H1 (cell line): ENCODE results near the gene FAM234A. TPM values are rescaled to one million over a fixed set of nuclear protein-coding genes. Genes with fewer than 3 reads are reported as not detected.

Experiments used
- CTCF ChIA-PET: fragments of 300-600 bp; sonication (Branson Sonifier 250); formaldehyde crosslinking; loops from one replicate; lab custom pipeline; 2021; ENCODE audit not compliant: partially characterized antibody; lab: Charles Lee
- POLR2A ChIA-PET: fragments of 300-600 bp; sonication (Branson Sonifier 250); formaldehyde crosslinking; loops from one replicate; lab custom pipeline; 2021; ENCODE audit warnings: inconsistent platforms; ENCODE audit not compliant: partially characterized antibody; lab: Charles Lee
- DNase-seq, 2 experiments: peaks; one replicate each; pipeline versions ENCODE4 v3.0.0 to v3.0.0-alpha.2; 2010 to 2022; ENCODE audit warnings: low spot score in 2 of 2, low read depth in 1 of 2, mixed read lengths in 1 of 2
- FAIRE-seq: peaks from 2 replicates; lab custom pipeline; 2011; peaks lifted over from hg19 to GRCh38; lab: Jason Lieb, UNC
- H2AFZ ChIP-seq: 2 replicates; pipeline ENCODE4 v1.8.1; 2012; ENCODE audit warnings: low read length, inconsistent platforms
- H2AK5ac ChIP-seq: 2 replicates; pipeline ENCODE4 v1.6.1; 2013; ENCODE audit warnings: low read depth, low read length
- H2BK120ac ChIP-seq: replicated peaks from 2 replicates; pipeline ENCODE3; 2013; ENCODE audit warnings: low read depth, low read length, inconsistent platforms
- H2BK12ac ChIP-seq: 2 replicates; pipeline ENCODE4 v1.6.1; 2013; ENCODE audit warnings: low read depth, low read length
- H2BK15ac ChIP-seq: 2 replicates; pipeline ENCODE4 v1.6.1; 2013; ENCODE audit warnings: low read length
- H2BK20ac ChIP-seq: 2 replicates; pipeline ENCODE4 v1.6.1; 2013; ENCODE audit warnings: low read length
- H2BK5ac ChIP-seq: 2 replicates; pipeline ENCODE4 v1.6.1; 2013; ENCODE audit warnings: low read depth, low read length
- H3K14ac ChIP-seq: 2 replicates; pipeline ENCODE4 v1.6.1; 2013; ENCODE audit warnings: inconsistent platforms; ENCODE audit not compliant: insufficient read length
- H3K18ac ChIP-seq: 2 replicates; pipeline ENCODE4 v1.6.1; 2013; ENCODE audit warnings: low read length; ENCODE audit errors: extremely low read depth
- H3K23ac ChIP-seq: 2 replicates; pipeline ENCODE4 v1.6.1; 2013; ENCODE audit warnings: inconsistent platforms; ENCODE audit not compliant: insufficient read length
- H3K23me2 ChIP-seq: 2 replicates; pipeline ENCODE4 v1.6.1; 2013; ENCODE audit warnings: low read depth, low read length
- H3K27ac ChIP-seq: 2 replicates; pipeline ENCODE4 v1.6.1; 2011; ENCODE audit warnings: low read depth, low read length, inconsistent platforms
- H3K27me3 ChIP-seq, 4 experiments: replicated peaks in 1 of 4; 1 replicate in 1 of 4; 2 replicates in 3 of 4; pipeline versions ENCODE4 v1.6.1 to v1.8.1; 2011 to 2013; ENCODE audit warnings: low read length in 3 of 4, mild to moderate bottlenecking in 3 of 4, inconsistent platforms in 2 of 4, mixed read lengths in 2 of 4, moderate library complexity in 1 of 4; ENCODE audit not compliant: control insufficient read depth in 3 of 4, insufficient read depth in 3 of 4; ENCODE audit errors: extremely low read depth in 1 of 4
- H3K36me3 ChIP-seq, 4 experiments: 2 replicates each; pipeline versions ENCODE4 v1.6.1 to v1.8.1; 2011 to 2013; ENCODE audit warnings: mild to moderate bottlenecking in 4 of 4, low read length in 3 of 4, moderate library complexity in 2 of 4, control low read depth in 1 of 4, inconsistent platforms in 1 of 4; ENCODE audit not compliant: insufficient read depth in 4 of 4, control insufficient read depth in 2 of 4
- H3K4ac ChIP-seq: replicated peaks from 2 replicates; pipeline ENCODE3; 2013; ENCODE audit warnings: low read length, low read depth, mixed read lengths, inconsistent platforms; ENCODE audit not compliant: insufficient read length
- H3K4me1 ChIP-seq, 4 experiments: replicated peaks in 1 of 4; 1 replicate in 1 of 4; 2 replicates in 3 of 4; pipeline versions ENCODE4 v1.6.1 to v1.8.1; 2011 to 2013; ENCODE audit warnings: low read length in 3 of 4, inconsistent platforms in 2 of 4, mixed read lengths in 1 of 4; ENCODE audit not compliant: insufficient read depth in 4 of 4, control insufficient read depth in 3 of 4
- H3K4me2 ChIP-seq, 2 experiments: 2 replicates each; pipeline versions ENCODE4 v1.6.1 to v1.8.1; 2011 to 2013; ENCODE audit warnings: low read depth in 2 of 2, low read length in 2 of 2, control low read depth in 1 of 2, inconsistent platforms in 1 of 2, mild to moderate bottlenecking in 1 of 2; ENCODE audit not compliant: insufficient read depth in 1 of 2
- H3K4me3 ChIP-seq, 4 experiments: fragments of 200-600, 300-600 bp in 1 of 4; sonication (generic), shearing (Covaris generic), sonication (Bioruptor Twin) in 1 of 4; 2 replicates each; pipeline versions ENCODE4 v1.5.1 to v1.8.1; 2011 to 2016; ENCODE audit warnings: low read length in 4 of 4, low read depth in 3 of 4, control low read depth in 2 of 4, inconsistent platforms in 2 of 4, mild to moderate bottlenecking in 2 of 4, mixed read lengths in 1 of 4, moderate library complexity in 1 of 4; ENCODE audit not compliant: insufficient read depth in 2 of 4; ENCODE audit errors: extremely low read depth in 1 of 4
- H3K56ac ChIP-seq: replicated peaks from 2 replicates; pipeline ENCODE3; 2013; ENCODE audit warnings: low read depth, mild to moderate bottlenecking, mixed read lengths, low read length, inconsistent platforms; ENCODE audit not compliant: insufficient read length
- H3K79me1 ChIP-seq: 2 replicates; pipeline ENCODE4 v1.6.1; 2013; ENCODE audit warnings: low read depth, low read length, control low read depth
- H3K79me2 ChIP-seq, 2 experiments: 2 replicates each; pipeline versions ENCODE4 v1.6.1 to v1.8.1; 2012 to 2013; ENCODE audit warnings: low read length in 2 of 2, mild to moderate bottlenecking in 2 of 2, inconsistent platforms in 1 of 2; ENCODE audit not compliant: insufficient read depth in 2 of 2, control insufficient read depth in 1 of 2
- H3K9ac ChIP-seq, 4 experiments: replicated peaks in 1 of 4; 1 replicate in 1 of 4; 2 replicates in 3 of 4; pipeline versions ENCODE4 v1.6.1 to v1.8.1; 2011 to 2013; ENCODE audit warnings: low read depth in 3 of 4, low read length in 3 of 4, control low read depth in 2 of 4, mild to moderate bottlenecking in 2 of 4, moderate library complexity in 2 of 4, inconsistent platforms in 1 of 4; ENCODE audit errors: extremely low read depth in 1 of 4
- H3K9me3 ChIP-seq, 2 experiments: 2 replicates each; pipeline versions ENCODE4 v1.6.1 to v1.8.1; 2012 to 2013; ENCODE audit warnings: mild to moderate bottlenecking in 2 of 2, moderate library complexity in 2 of 2, control low read depth in 1 of 2, inconsistent platforms in 1 of 2, low read depth in 1 of 2, low read length in 1 of 2, mixed read lengths in 1 of 2; ENCODE audit not compliant: insufficient read depth in 2 of 2
- H4K20me1 ChIP-seq, 2 experiments: replicated peaks in 1 of 2; 2 replicates each; pipeline versions ENCODE3 to v1.8.1; 2011 to 2013; ENCODE audit warnings: inconsistent platforms in 2 of 2, low read length in 2 of 2, mild to moderate bottlenecking in 1 of 2; ENCODE audit not compliant: insufficient read depth in 2 of 2, control insufficient read depth in 1 of 2
- H4K5ac ChIP-seq: 2 replicates; pipeline ENCODE4 v1.6.1; 2013; ENCODE audit warnings: low read length, low read depth, mixed read lengths, inconsistent platforms; ENCODE audit not compliant: insufficient read length
- H4K8ac ChIP-seq: 2 replicates; pipeline ENCODE4 v1.8.0; 2013; ENCODE audit warnings: mild to moderate bottlenecking, moderate library complexity, low read length, inconsistent platforms; ENCODE audit not compliant: insufficient read depth; ENCODE audit errors: extremely low read depth
- H4K91ac ChIP-seq: replicated peaks from 2 replicates; pipeline ENCODE3; 2013; ENCODE audit warnings: low read length, mixed read lengths, inconsistent platforms; ENCODE audit not compliant: insufficient read length
- CBX5 ChIP-seq: fragments of 300-800, 300-1000 bp; sonication (generic); IDR thresholded peaks from 2 replicates; pipeline ENCODE4 v1.7.1; 2016; ENCODE audit warnings: antibody characterized with exemption, low read length, low read depth
- CBX8 ChIP-seq: fragments of 300-800, 300-1000 bp; sonication (generic); IDR thresholded peaks from 2 replicates; pipeline ENCODE4 v1.7.1; 2016; ENCODE audit warnings: low read depth, low read length, borderline replicate concordance
- GABPA ChIP-seq: IDR thresholded peaks from 2 replicates; pipeline ENCODE4 v1.6.1; 2011; ENCODE audit warnings: mild to moderate bottlenecking, low read length, moderate library complexity, borderline replicate concordance; ENCODE audit not compliant: insufficient read depth
- HDAC6 ChIP-seq: IDR thresholded peaks from one replicate; pipeline ENCODE4 v1.7.1; 2012; ENCODE audit warnings: low read depth, mild to moderate bottlenecking, inconsistent platforms, low read length, moderate library complexity
- POLR2AphosphoS5 ChIP-seq: IDR thresholded peaks from 2 replicates; pipeline ENCODE4 v1.6.1; 2011; ENCODE audit warnings: low read depth, low read length
- SIX5 ChIP-seq: IDR thresholded peaks from 2 replicates; pipeline ENCODE4 v1.6.1; 2011; ENCODE audit warnings: mild to moderate bottlenecking, low read depth, low read length
- SP4 ChIP-seq: IDR thresholded peaks from 2 replicates; pipeline ENCODE4 v1.6.1; 2012; ENCODE audit warnings: low read length, inconsistent platforms
- whole genome bisulfite sequencing, 2 experiments: shearing (Covaris generic) in 1 of 2; methylation state at CpG; one replicate each; pipeline versions ENCODE4 v1.1.6 to v1.1.7; 2013 to 2015; ENCODE audit warnings: low lambda C conversion rate in 2 of 2, mixed read lengths in 2 of 2, inconsistent platforms in 1 of 2, low coverage in 1 of 2, missing lambda C conversion rate in 1 of 2; ENCODE audit not compliant: insufficient replicate concordance in 2 of 2, insufficient coverage in 1 of 2, insufficient read length in 1 of 2; ENCODE audit errors: extremely low coverage in 1 of 2, missing lambda C conversion rate in 1 of 2; 5-methylcytosine and 5-hydroxymethylcytosine counted together
- polyA plus RNA-seq, 7 experiments: library from polyadenylated mRNA; depleted of rRNA in 3 of 7; stranded (reverse) in 5 of 7; unstranded in 2 of 7; fragments of >200 nt in 5 of 7; fragments of 200-250 nt in 2 of 7; gene quantifications; 1 replicate in 5 of 7; 2 replicates in 1 of 7; 4 replicates in 1 of 7; pipeline versions ENCODE4 v1.2.1 to v1.2.3, GENCODE V29; 2011 to 2013; ENCODE audit warnings: missing spikeins in 2 of 7, mixed read lengths in 2 of 7
- total RNA-seq: library from RNA; stranded (reverse); fragmentation: NEBNext Ultra II Directional; extraction: Animal tissue kit (Norgen Biotek cat#: 25700); gene quantifications from 2 replicates; pipeline ENCODE4 v1.2.1, GENCODE V29; 2021
- TF ChIP-seq, protein P1 (sequence below), 3 experiments: IDR thresholded peaks; 1 replicate in 2 of 3; 2 replicates in 1 of 3; pipeline versions ENCODE4 v1.5.1 to v1.6.1; 2011; ENCODE audit warnings: low read length in 3 of 3, mild to moderate bottlenecking in 3 of 3, inconsistent platforms in 2 of 3, low read depth in 1 of 3, moderate library complexity in 1 of 3; ENCODE audit not compliant: insufficient read depth in 1 of 3; ENCODE audit errors: control extremely low read depth in 1 of 3

Gene FAM234A
- total and polyA plus RNA-seq, 2 of the 8 experiments (the other 6 are each of a cell fraction or from before 2014, with no cell fraction given), result 80.6 to 104 TPM

DNA sequence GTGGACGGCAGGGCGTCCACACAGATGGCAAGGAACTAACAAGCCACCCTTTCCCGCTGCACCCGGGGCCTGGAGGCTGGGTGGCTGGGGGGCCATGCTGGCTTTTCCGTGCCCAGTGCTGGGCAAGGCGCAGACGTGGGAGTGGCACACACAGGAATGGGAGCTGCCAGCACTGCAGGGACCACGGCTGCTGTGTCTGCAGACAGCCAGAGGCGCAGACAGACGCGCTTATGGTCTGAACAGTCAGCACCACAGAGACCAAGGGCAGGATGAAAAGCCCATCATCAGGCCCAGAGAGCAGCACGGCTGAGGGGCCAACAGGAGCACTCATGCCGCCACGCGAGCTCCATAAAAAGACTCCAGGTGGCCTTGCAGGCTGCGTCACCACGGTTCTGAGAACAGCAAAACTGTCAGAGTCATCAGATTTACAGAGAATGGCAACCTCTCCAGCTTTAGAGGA, 72.3 kb downstream of the FAM234A start:
- no peak overlapping the region; the same call in 1 of the 2 replicates for H4K8ac ChIP-seq
- H2AFZ ChIP-seq, result no peak overlapping the region
- WGBS, 2 experiments, result 96% methylated on average over 17 of the region's 17 CpGs; no CpG with 5 or more reads in 1 of the 2 experiments
- H3K23me2 ChIP-seq, result 0 out of 2 replicates have a peak, but pooled peaks cover 2% of the 10 kb centered on the region
- H3K36me3 ChIP-seq, result peaks cover 0 to 24% (median 7%) of the 10 kb centered on the region in 4 experiments; a peak in 6 of 8 replicates
- no peak overlapping the region for H3K4ac ChIP-seq
- no peaks in the 10 kb centered on the region; the same call in 1 of the 2 replicates for H3K79me1 ChIP-seq
- no peak overlapping the region for H3K18ac ChIP-seq
- no peak overlapping the region for H2AK5ac ChIP-seq
- no peak overlapping the region for H2BK15ac ChIP-seq
- DNase-seq (no peak), FAIRE-seq (no peak)
- H2BK12ac ChIP-seq, result no peak overlapping the region
- H3K4me2 ChIP-seq, result no peak overlapping the region
- no peak overlapping the region for H4K91ac ChIP-seq
- H3K9me3 ChIP-seq, result no peaks in the 10 kb centered on the region
- no peak overlapping the region for H2BK20ac ChIP-seq
- H2BK5ac ChIP-seq, result no peak overlapping the region
- H3K27me3 ChIP-seq, result no peaks in the 10 kb centered on the region
- H2BK120ac ChIP-seq, result no peak overlapping the region
- TF ChIP-seq CBX5 (no peak), POLR2AphosphoS5 (no peak), SP4 (no peak), CBX8 (no peak), HDAC6 (no peak), GABPA (no peak), SIX5 (no peak)
- TF ChIP-seq, protein P1, sequence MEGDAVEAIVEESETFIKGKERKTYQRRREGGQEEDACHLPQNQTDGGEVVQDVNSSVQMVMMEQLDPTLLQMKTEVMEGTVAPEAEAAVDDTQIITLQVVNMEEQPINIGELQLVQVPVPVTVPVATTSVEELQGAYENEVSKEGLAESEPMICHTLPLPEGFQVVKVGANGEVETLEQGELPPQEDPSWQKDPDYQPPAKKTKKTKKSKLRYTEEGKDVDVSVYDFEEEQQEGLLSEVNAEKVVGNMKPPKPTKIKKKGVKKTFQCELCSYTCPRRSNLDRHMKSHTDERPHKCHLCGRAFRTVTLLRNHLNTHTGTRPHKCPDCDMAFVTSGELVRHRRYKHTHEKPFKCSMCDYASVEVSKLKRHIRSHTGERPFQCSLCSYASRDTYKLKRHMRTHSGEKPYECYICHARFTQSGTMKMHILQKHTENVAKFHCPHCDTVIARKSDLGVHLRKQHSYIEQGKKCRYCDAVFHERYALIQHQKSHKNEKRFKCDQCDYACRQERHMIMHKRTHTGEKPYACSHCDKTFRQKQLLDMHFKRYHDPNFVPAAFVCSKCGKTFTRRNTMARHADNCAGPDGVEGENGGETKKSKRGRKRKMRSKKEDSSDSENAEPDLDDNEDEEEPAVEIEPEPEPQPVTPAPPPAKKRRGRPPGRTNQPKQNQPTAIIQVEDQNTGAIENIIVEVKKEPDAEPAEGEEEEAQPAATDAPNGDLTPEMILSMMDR (IDR thresholded peaks at IDR 0.05; ENCODE audit: control extremely low read depth in 1 of 3, insufficient read depth in 1 of 3, low read depth in 1 of 3, low read length in 3 of 3), result no peak
- H4K5ac ChIP-seq, result no peak overlapping the region
- no peak overlapping the region for H3K23ac ChIP-seq
- ChIA-PET CTCF (interaction anchor here (0.7 to 6.0 kb wide), 4 partner anchors 9 to 1445 kb away, joined by 3 to 46 read pairs (median 4); no protein-coding TSS in a partner anchor), POLR2A (interaction anchor here (0.6 to 1.8 kb wide), 4 partner anchors 40 to 169 kb away, joined by 3 to 4 read pairs (median 4); no protein-coding TSS in a partner anchor)
- no peak overlapping the region for H3K9ac ChIP-seq
- no peaks in the 10 kb centered on the region for H3K4me1 ChIP-seq
- H3K79me2 ChIP-seq, result no peaks in the 10 kb centered on the region
- H4K20me1 ChIP-seq, result peaks cover 3 to 12% of the 10 kb centered on the region in 2 experiments
- H3K14ac ChIP-seq, result no peak overlapping the region
- no peak overlapping the region for H3K56ac ChIP-seq
- H3K4me3 ChIP-seq, result no peak overlapping the region
- H3K27ac ChIP-seq, result no peak overlapping the region
